Measurements from ENCODE around the gene SMIM7.
"Not testable (repeated sequence)": the region's sequence is repeated elsewhere in the genome, so short reads cannot be mapped to it uniquely, and the experiment has no call there.

GRCh38 chr19:16651421-16652188 lies 8.3 kb downstream of the SMIM7 start:
- not testable (repeated sequence) for TF ChIP-seq POLR2A (IDR thresholded peaks at IDR 0.05; ENCODE audit: low read depth, low read length); TAF1 (IDR thresholded peaks at IDR 0.05; ENCODE audit: borderline replicate concordance, low read depth, low read length)

Measured in GM12892 (cell line).